Bone marrow (tissue), 2 donors: ENCODE data around the gene RAP1GDS1.
A peak's percentile ranks its signal among the peaks of the same experiment; 100 is the strongest.

Experiments used
- DNase-seq, 2 donors: peaks; one replicate each; lab custom pipeline; 2025; lab: John Stamatoyannopoulos, UW

The RAP1GDS1 gene, protein sequence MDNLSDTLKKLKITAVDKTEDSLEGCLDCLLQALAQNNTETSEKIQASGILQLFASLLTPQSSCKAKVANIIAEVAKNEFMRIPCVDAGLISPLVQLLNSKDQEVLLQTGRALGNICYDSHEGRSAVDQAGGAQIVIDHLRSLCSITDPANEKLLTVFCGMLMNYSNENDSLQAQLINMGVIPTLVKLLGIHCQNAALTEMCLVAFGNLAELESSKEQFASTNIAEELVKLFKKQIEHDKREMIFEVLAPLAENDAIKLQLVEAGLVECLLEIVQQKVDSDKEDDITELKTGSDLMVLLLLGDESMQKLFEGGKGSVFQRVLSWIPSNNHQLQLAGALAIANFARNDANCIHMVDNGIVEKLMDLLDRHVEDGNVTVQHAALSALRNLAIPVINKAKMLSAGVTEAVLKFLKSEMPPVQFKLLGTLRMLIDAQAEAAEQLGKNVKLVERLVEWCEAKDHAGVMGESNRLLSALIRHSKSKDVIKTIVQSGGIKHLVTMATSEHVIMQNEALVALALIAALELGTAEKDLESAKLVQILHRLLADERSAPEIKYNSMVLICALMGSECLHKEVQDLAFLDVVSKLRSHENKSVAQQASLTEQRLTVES

DNA sequence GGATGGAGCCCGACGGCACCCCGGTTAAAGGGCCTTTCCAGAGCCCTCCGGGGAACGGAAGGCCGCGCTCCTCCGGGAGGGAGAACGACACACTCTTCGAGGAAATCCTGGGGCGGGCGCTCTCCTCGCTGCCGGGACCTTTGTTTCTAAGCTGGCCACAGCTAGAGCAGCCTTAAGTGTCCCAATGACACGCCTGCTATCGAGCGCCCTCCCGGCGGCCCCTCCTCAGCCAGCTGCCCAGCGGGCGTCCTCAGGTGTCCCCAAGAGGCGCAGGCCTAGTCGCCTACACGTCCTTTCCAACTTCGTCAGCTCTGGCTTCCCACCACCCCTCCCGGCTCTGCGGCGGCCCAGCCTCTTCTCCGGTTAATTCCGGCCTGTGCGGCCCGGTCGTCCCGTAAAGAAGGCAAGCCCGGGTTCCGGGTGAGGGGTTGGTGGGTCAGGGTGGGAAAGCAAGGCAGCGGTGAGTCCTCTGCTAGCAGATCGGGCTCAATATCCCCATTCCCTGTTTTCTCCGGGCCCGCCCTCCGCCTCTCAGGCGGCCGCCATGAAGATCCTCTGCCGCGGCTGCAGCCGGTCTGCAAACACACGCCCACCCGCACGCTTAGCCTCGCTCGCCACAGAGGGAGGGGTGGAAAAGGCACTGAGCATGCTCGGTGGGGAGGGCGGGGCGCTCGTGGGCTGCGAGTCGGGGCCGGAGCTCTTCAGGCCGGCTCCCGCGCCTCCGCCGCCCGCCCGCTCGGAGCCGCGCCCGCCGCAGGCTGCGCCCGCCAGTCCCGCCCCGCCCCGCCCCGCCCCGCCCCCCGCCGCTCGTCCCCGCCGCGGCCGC lies at the start of gene RAP1GDS1:
Gene RAP1GDS1, plus strand, starts transcription at position 806 of the 826 bp plus-strand sequence. CDS start 182 bp downstream, outside the sequence.
- DNase-seq = peak; percentile 78 to 82

DNA sequence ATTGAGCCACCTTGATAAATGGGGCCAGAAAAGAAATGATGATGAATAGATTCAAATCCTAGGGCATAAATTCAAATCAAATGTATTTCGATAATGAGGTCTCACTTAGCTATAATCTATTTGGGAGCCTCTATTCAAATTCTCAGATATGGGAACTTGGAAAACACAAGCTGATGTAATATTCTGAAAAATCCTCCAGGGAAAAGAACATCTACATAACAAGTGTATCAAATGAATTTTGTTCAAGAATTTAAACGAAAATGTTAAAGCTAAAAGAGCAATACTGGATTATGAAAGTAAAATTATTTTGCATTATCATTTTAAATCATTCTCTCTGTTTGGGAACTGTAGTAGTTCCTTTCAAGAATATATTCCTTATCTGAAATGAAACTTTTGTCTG lies 38.9 kb upstream of the RAP1GDS1 start:
- no peak for DNase-seq

DNA sequence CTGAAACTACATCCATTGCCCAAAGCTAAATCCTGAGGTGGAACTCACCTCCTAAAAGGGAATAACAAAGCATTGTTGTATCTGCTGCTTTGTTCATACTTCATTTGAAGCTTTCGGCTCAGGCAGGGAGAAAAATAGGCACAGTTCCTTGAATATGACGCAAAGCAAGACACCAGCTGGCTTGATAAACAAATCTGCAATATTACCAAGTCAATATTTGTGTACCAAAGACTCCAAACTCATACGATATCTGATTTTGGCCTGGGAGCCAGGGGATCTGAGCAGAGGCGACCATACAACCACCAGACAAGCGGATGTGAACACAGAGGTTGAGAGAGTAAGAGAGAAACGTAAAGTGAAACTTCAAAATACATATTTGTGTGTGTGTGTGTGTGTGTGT lies 34.8 kb upstream of the RAP1GDS1 start:
- DNase-seq = no peak

DNA sequence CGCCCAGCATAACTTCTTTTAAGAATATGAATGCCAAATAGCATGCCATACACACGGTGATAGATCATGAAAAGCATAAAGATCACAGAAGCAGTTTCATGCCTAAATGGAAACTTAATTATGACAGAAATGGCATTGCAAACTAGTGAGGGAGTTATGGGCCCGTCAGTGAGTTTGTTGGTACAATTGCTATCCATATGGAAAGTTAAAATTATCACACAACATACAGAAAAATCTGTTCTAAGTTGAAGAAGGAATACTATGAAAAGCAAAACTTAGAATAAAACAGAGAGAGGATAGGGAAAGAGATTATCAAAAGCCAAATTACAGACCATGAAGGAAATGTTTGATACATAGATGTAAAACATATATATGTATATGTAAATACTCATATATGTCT lies 30.2 kb upstream of the RAP1GDS1 start:
- no peak for DNase-seq

DNA sequence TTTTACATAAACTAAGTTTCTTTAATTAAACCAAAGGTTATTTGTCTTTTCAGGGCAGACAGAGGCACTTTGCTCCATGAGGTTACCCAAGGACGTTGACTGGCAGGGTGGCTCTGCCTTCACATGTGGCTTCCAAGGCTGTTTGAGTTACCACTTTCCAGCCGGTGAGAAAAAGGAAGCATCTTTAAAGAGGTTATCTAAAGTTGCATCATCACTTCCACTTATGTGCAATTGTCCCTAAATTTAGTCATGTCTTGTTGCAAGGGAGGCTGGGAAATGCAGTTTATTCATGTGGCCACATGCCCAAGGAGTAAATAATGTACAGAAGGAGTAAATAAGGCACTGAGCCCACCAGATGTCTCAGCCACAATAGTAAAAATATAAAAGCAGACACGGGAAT lies 29.0 kb upstream of the RAP1GDS1 start:
- DNase-seq = peak in 1 of 2 donors; percentile 76

DNA sequence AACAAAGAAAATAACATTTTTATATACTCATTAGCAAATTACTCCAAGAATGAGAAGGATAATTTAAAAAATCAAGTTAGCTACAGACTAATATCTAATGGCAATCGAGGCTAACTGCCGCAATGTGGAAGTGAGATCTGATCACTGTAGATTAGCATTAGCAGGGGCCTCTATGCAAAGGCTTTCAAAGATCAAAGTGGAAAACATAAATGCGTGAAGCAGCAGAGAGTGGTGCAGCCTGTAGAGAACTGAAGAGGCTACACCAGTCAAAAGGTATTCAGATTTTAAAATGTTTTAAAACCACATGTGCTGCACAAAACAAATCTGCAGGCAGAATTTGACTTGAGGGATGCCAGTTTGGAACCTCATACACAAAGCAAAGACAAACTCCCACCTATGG lies 24.0 kb upstream of the RAP1GDS1 start:
- DNase-seq = no peak

DNA sequence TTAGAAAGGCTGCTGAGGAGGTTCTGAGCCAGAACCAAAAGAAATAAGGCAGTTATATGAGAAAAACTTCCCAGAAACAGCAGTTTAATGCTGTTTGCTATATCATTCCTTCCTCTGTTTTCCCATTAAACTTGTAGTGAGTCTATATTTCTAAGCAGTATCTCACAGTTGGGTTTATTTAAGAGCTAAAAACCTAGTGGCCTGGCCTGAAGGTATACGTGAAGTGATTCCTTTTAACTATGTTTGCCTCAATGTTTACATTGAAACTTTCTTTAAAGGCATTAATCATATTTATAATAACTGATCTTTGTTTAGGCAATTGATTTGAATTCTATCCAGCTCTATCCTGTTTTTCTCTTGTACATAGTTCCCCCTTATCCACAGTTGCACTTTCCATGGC lies 19.1 kb upstream of the RAP1GDS1 start:
- DNase-seq = no peak

DNA sequence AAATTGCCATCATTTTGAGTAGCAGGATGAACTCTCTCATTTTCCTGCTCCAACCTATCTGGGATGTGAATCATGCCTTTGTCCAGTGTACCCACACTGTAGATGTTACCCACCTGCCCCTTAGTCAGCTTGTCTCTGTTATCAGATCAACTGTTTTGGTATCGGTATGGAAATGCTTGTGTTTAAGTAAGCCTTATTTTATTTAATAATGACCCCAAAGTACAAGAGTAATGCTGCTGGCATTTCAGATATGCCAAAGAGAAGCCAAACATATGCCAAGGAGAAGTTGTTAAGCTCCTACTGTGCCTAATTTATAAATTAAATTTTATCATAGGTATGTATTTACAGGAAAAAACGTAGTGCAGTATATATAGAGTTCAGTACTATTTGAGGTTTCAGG lies 18.6 kb upstream of the RAP1GDS1 start:
- DNase-seq = no peak

DNA sequence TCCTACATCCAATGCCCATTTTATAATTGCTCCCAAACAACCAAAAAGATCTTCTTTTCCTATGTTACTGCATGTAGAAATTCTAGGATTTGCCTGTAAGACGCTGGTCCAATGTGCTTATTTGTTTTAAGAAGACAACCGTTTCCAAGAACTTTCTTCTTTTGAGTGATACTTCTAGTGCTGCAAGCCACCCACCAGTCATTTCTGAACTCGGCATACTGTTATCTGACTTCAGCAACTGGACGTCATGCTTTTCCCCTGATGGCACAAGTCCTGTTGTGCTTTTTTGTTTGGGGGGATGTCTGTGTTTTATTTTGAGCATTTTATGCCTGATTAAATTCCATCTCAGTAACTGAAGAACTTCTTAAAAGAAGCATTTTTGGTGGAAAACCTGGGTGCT lies 16.0 kb upstream of the RAP1GDS1 start:
- DNase-seq = no peak

DNA sequence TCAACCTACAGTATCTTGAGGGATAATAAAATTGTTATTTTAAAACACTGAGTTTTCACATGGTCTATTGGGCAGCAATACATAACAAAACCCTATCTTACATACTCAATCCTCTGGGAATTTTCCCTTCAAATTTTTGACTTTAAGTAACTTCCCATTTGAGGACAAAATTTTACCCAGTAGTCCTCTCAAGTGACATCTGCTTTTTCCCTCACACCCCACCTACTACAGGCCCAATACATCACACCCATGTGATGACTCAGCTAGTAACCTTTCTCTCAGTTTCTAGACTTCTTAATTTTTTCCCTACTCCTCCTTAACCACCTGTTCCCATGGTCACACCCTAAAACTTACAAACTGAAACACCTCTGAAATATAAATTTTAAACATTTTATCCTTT lies 12.2 kb upstream of the RAP1GDS1 start:
- DNase-seq = no peak

DNA sequence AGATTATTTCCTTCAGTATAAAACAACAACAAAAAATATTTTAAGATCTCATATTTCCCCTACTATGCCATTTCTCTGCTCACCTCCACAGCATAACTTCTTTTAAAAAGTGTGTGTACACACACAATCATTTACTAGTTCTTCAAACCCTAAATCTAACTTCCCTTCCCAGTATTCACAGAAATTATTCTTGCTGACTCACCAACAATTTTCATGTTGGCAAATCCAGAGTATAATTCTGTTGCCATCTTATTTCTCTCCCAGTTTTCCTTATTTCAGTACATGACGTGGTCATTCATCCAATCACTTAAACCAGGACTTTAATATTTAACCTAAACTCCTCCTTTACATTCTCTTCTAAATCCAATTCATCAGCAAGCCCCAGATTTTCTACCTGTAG lies 11.4 kb upstream of the RAP1GDS1 start:
- DNase-seq = no peak

DNA sequence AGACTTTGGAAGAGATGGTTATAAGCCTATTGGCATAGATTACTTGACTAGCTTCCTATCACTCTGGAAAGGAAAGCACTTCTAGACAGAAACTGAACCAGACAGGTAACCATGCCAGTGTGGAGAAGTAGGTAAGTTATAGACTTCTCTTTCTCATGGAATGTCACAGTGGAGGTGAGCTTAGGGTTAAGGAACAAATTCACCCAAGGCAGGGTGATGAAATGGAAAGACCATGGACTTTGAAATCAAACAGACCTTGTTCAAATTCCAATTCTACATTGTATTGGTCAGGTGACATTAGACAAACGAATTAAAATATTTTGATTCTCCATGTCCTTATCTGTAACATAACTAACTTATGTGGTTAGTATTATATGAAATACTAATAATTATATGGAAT lies 7.7 kb upstream of the RAP1GDS1 start:
- DNase-seq = no peak

DNA sequence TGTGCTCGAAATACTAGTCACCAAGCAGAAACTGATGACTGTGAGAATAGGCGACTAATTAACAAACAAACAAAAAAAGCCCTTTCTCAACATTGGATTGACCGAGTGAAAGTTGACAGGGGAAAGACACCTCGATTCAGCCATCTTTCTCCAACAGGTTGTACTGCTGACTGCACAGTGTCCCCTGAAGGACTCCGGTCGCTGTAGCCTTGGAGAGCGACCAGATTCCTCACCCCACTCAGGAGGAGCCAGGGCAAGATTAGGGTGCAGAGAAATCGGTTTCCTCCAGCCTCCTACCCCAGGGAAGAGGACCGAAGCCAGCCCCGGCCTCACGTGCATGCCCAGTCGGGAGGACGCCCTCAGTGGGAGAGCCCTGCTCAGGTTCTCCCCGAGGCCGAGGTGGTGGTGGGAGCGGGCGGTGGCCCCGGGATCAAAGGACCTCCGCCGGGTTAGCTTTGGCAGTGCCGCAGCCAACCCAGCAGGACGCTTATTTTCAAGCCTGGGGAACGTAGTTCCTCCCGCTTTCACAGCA lies 1.1 kb upstream of the RAP1GDS1 start:
- DNase-seq = peak in 1 of 2 donors; percentile 49

DNA sequence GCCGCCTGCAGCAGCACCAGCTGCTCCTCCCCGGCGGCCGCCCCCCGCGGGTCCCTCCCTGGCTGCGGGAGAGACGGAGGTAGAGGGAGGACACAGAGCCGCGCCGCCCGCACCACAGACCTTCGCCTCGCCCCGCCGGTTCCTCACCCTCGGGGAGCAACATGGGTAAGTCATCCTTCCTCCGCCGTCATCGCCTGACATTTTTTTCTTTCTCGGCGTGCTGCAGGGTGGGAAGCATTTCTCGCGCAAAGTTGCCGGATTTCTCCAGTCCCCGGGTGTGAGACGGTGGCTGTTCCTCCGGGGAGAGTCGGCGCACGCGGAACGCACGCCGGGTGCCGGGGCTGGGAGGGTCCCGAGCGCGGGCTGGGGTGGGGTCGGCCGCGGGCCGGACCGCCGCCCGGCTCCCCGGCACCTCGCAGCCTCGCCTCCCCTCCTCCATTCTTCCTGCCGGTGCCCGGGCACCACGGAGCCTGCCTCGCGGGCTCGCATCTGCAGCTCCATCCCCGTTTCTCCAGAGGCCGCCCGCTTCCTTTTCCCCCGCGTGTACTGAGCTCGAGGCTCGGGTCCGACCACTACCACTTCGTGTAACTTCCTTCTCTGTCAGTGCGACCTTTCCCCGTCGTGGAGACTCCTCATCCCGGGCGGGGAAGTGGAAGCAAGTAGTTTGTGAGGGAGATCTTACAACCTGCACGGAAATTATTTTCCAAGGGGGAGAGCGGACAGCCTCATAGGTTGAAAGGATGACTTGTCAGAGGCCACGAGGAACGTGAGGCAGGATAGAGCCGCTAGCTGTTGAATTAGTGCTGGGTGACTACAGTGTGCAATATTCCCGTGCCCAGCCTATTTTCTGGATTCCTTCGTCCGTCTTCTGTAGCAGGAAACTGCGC lies 464 bp downstream of the RAP1GDS1 start:
- DNase-seq = peak; percentile 51 to 76

DNA sequence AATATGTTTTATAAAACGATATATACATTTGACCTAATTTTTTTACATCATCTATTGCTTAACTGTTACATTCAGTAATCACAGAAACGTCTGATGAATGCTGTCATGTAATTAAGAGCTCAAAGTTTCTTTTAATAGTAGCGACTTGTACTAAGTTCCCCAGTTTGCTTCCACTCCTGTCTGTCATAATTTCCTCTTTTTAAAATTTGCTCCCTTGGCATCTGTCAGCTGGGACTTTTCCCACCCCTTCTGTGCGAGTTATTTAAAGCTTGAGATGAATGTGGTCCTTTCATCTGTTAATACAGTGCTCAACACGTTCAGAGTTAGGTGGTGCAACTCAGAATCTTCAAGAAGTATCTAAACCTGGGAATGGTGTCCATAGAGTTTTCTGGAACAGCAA lies 1.2 kb downstream of the RAP1GDS1 start:
- DNase-seq = peak in 1 of 2 donors; percentile 40

DNA sequence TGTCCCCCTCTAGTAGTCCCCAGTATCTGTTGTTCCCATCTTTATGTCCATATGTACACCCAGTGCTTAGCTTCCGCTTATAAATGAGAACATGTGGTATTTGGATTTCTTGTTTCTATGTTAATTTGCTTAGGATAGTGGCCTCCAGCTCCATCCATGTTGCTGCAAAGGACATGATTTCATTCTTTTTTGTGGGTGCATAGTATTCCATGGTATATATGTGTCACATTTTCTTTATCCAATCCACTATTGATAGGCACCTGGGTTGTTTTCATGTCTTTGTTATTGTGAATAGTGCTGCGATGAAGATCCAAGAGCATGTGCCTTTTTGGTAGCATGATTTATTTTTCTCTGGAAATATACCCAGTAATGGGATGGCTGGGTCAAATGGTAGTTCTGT lies 6.3 kb downstream of the RAP1GDS1 start:
- no peak for DNase-seq

DNA sequence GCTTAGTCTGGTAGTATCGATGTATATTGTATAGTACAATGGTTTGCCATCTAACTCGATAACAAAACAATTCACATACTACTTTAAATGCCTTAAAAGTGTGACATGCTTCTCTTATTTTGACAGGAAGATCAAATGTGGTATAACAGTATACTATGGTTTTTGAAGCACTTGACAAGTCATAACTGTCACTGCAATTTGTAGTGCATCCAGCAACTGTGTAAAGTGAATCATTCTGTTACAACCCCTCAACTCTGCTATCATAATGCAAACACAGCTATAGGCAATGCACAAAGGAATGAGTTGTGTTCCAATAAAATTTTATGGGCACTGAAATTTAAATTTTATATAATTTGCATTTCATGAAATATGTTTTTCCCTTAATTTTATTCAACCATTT lies 14.0 kb downstream of the RAP1GDS1 start:
- no peak for DNase-seq

DNA sequence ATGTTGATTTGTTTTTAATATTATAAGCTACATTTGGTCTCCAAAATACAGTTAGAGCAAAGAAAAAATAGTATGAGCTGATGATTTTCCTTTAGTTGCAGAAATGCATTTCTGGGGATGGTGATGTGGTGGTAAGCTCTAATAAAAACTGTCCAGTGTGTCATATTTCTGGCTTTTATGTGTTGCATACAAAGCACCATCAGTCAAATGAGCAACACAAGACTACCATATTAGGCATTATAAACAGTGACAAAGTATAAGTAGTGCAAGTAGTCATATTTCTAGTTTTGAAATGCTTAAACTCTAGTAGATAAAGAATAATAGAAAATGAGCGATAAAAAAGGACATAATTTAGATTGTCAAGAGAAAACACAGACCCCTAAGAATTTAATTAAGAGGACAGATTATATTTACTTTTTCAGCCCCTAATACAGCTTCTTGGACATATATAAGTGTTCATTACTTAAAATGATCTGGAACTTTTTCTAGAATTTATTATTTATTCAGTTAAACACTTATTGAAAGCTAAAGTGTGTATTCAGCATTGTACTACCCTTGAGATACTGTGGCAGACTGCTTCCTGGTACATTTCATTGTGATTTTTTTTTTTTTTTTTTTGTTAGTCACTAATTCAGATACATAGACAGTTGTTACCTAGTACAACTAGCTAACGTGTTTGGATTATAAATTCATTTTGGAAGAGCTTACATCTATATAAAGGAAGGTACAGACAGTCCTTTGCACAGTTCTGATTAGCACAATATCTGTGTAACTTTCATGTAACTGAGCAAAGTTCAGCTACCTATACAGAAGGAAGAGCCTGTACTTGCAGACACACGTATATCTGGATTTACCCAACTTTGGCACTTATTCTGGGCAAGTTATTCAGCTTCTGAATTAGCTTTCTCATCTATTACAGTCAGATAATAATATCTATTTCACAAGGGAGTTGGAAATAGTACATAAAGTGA lies 22.3 kb downstream of the RAP1GDS1 start:
- DNase-seq = no peak

DNA sequence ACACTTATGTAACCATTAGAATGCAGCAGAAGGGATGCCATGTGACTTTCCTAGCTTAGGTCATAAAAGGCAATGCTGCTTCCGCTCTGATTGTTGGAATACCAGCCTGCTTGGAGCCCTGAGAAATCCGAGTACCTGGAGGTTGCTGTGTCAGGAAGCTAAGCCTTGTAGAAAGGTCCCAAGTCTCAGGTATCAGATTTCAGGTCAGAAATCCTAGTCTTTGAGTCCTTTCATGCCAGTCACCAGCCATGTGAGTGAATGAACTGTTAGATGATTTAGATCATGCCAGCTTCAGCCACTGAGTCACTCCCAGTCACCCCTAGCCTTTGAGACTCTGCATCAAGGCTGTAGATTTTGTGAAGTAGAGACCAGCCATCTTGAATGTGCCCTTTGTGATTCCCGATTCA lies 23.5 kb downstream of the RAP1GDS1 start:
- no peak for DNase-seq

DNA sequence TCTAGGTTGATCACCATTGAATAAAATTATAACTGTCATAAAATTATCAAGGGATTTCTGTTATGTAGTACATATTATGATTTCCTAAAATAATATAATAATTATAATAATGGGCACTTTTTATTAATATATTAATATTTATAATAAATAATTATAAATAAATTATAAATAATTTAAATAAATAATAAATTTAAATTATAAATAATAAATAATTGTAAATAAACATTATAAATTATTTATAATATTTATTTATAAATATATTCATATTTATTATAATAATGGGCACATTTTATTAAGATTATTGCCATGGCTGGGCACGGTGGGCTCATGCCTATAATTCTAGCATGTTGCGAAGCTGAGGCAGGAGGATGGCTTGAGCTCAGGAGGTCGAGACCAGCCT lies 24.5 kb downstream of the RAP1GDS1 start:
- DNase-seq = no peak
